Measurements from ENCODE around the gene PRSS3.
"Not testable (repeated sequence)": the region's sequence is repeated elsewhere in the genome, so short reads cannot be mapped to it uniquely, and the experiment has no call there.

Gene PRSS3

GRCh38 chr9:33823801-33824200 lies 28.4 kb downstream of the PRSS3 start:
- peak; percentile 35 for DNase-seq (ENCODE audit: low spot score)
- no peak for TF ChIP-seq CTCF (IDR thresholded peaks at IDR 0.05; ENCODE audit: extremely low read depth, insufficient read depth, missing control alignments)
- in situ Hi-C loops (cut with MboI; ENCODE audit: low pct_unique_long_range_greater_than_20kb, low sequenced_read_pairs, unreplicated experiment): no loop called here

- DNase-seq (ENCODE audit: low spot score); in situ Hi-C loops (cut with MboI; ENCODE audit: low pct_unique_long_range_greater_than_20kb, low sequenced_read_pairs, unreplicated experiment): not testable (repeated sequence)
Observed at GRCh38 chr9:33827285-33827684, 31.9 kb downstream of the PRSS3 start.

- DNase-seq (ENCODE audit: low spot score); in situ Hi-C loops (cut with MboI; ENCODE audit: low pct_unique_long_range_greater_than_20kb, low sequenced_read_pairs, unreplicated experiment): not testable (repeated sequence)
Observed at GRCh38 chr9:33829641-33830230, 34.4 kb downstream of the PRSS3 start.

GRCh38 chr9:33835625-33836260 lies 40.4 kb downstream of the PRSS3 start:
- TF ChIP-seq CTCF (IDR thresholded peaks at IDR 0.05; ENCODE audit: extremely low read depth, insufficient read depth, missing control alignments): no peak
- in situ Hi-C loops (cut with MboI; ENCODE audit: low pct_unique_long_range_greater_than_20kb, low sequenced_read_pairs, unreplicated experiment): no loop called here
- no peak for DNase-seq (ENCODE audit: low spot score)

GRCh38 chr9:33836261-33836660 lies 40.9 kb downstream of the PRSS3 start:
- in situ Hi-C loops (cut with MboI; ENCODE audit: low pct_unique_long_range_greater_than_20kb, low sequenced_read_pairs, unreplicated experiment); DNase-seq (ENCODE audit: low spot score): not testable (repeated sequence)

- no peak for TF ChIP-seq CTCF (IDR thresholded peaks at IDR 0.05; ENCODE audit: extremely low read depth, insufficient read depth, missing control alignments)
- no peak for DNase-seq (ENCODE audit: low spot score)
- in situ Hi-C loops (cut with MboI; ENCODE audit: low pct_unique_long_range_greater_than_20kb, low sequenced_read_pairs, unreplicated experiment): no loop called here
Observed at GRCh38 chr9:33837138-33837537, 41.8 kb downstream of the PRSS3 start.

- TF ChIP-seq CTCF (IDR thresholded peaks at IDR 0.05; ENCODE audit: extremely low read depth, insufficient read depth, missing control alignments): no peak
- in situ Hi-C loops (cut with MboI; ENCODE audit: low pct_unique_long_range_greater_than_20kb, low sequenced_read_pairs, unreplicated experiment): no loop called here
- no peak for DNase-seq (ENCODE audit: low spot score)
Observed at GRCh38 chr9:33840381-33840780, 45.0 kb downstream of the PRSS3 start.

- in situ Hi-C loops (cut with MboI; ENCODE audit: low pct_unique_long_range_greater_than_20kb, low sequenced_read_pairs, unreplicated experiment): no loop called here
- TF ChIP-seq CTCF (IDR thresholded peaks at IDR 0.05; ENCODE audit: extremely low read depth, insufficient read depth, missing control alignments): no peak
- DNase-seq (ENCODE audit: low spot score): no peak
Observed at GRCh38 chr9:33843312-33843961, 48.1 kb downstream of the PRSS3 start.

All from GM13977 (cell line).